Measurements from ENCODE around the gene BLOC1S3.

Gene BLOC1S3

GRCh38 chr19:45146251-45146650, 32.3 kb upstream of the BLOC1S3 start:
- no peak for DNase-seq (ENCODE audit: low spot score)

DNA sequence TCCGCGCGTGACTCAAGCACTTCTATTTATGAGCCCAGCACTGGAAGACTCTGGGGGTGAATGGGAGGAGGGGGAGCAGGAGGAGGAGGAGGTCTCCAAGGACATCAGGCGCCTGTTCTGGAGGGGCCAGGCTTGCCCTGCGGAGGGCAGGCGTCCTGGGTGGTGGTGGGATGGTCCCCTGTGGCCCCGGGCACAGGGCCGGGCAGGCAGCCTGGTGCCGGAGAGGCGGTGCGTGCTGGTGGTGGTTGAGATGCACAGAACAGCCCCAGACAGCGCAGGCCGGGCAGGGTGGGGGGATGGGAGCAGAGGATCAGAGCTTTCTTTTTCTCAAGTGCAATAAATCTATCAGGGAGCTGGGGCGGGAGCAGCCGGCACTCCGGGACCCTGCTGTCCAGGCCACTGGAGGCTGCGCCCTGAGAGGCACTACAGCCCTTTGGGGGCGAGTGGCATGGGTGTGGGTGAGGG, 31.8 kb upstream of the BLOC1S3 start:
- no peak for DNase-seq (ENCODE audit: low spot score)

DNA sequence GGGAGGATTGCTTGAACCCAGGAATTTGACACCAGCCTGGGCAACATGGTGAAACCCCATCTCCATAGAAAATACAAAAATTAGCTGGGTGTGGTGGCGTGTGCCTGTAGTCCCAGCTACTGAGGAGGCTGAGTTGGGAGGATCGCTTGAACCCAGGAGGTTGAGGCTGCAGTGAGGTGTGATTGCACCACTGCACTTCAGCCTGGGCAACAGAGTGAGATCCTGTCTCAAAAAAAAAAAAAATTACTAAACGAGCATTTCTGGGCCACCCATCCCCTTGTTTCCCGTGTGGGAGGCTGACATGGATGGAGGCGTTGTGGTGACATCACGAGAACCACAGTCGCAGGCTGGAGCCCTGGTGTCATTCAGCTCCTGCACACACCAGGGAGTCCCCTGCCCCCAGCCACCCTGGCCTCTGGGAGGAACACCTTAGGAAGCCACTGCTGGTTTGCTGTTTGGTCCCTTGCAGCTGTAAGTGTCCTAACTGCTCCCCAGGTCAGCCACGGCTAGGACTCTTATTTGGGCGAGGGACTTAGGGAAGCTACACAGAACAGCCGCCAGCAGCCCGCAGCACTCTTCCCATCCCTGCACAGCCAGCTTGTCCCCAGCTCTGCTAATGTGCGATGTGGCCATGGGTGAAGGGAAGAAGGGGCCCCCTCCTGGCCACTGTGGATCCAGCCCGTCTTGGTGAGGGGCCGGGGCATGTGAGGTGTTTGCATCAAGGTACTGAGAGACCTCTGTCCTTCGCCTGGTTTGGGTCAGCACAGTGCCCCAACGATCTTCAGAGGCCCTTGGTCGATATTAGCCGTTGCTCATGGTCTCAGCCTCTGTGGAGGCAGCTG, 30.5 kb upstream of the BLOC1S3 start:
- DNase-seq (ENCODE audit: low spot score), result no peak

- no peak for DNase-seq (ENCODE audit: low spot score)
Observed at GRCh38 chr19:45149129-45149528, 29.5 kb upstream of the BLOC1S3 start.

GRCh38 chr19:45150180-45150579, 28.4 kb upstream of the BLOC1S3 start:
- DNase-seq (ENCODE audit: low spot score), result no peak

DNA sequence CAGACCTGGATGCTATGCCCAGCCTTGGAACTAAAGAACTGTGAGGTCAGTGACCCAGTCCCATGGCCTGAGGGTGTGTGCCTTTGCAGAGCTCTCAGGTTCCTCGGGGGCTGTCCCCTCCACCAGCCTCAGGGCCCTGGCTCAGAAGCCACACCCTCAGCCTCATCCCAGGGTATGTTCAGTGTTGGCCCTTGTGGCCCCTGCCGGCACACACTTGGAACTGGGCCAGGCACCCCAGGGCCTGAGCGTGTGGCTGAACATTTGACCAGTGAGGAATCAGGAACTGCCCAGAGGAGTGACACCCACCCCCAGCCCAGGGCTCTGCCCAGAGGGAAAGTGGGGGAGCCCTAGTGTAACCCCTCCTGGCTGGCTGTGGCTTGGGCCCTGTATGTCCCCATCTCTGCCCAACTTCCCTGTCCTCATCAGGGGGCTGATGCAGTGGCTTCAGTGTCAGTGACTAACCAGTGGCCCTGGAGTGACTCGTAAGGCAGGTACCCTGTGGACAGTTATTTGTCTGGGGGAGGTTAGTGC, 27.8 kb upstream of the BLOC1S3 start:
- no peak for DNase-seq (ENCODE audit: low spot score)

DNA sequence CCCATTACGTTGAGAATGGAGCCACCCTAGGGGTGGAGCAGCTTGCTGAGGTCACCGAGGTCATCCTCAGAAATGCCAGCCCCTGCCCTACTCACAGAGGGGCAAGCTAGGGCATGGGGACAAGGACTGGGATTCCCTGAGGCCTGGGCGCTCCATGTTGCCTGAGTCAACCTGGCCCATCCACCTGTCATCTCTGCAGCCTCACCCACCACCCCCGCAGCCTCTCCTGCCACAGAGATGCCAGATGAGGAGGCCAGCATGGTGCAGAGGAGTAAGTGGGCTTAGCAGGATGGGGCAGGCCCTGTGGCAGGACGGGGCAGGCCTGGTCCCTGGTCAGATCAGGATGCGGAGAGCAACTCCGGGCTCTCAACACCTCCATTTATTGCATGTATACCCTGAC, 27.3 kb upstream of the BLOC1S3 start:
- DNase-seq (ENCODE audit: low spot score), result no peak

GRCh38 chr19:45151821-45152503, 26.6 kb upstream of the BLOC1S3 start:
- no peak for DNase-seq (ENCODE audit: low spot score)

DNA sequence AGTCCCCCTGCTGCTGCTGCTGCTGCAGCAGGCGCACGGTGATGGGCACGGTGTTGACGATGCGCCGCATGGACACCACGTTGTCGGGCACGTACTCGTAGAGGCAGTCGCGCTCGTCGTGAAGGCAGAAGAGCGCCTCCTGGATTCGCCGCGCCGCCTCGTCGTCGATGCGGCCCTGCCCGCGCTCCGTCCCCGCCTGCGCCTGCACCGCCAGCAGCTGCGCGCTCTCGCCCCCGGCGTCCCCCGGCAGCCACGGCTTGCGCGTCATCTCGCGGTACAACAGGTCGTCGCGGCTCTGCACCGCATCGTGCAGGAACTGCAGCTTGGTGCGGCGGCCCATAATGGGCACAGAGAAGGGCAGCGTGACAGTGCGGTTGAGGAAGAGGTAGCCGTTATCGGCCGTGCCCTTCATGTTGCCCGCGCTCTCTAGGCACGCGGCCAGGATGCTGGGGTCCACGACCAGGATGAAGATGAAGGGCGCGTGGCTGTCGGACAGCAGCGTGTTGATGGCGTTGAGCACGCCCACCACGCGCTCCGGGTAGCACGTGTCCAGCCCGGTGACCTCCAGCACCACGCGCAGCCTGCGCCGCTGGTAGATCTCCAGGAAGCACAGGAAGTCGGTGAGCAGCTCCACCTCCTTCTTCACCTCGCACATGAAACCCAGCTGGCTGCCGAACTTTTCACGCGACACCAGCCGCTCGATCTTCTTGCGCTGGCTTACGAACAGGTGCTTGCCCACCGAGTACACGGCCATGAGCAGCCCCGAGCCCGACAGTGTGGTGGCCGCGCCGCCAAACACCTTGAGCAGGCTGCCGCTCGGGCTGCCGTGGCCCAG, 25.9 kb upstream of the BLOC1S3 start:
- no peak for DNase-seq (ENCODE audit: low spot score)

DNA sequence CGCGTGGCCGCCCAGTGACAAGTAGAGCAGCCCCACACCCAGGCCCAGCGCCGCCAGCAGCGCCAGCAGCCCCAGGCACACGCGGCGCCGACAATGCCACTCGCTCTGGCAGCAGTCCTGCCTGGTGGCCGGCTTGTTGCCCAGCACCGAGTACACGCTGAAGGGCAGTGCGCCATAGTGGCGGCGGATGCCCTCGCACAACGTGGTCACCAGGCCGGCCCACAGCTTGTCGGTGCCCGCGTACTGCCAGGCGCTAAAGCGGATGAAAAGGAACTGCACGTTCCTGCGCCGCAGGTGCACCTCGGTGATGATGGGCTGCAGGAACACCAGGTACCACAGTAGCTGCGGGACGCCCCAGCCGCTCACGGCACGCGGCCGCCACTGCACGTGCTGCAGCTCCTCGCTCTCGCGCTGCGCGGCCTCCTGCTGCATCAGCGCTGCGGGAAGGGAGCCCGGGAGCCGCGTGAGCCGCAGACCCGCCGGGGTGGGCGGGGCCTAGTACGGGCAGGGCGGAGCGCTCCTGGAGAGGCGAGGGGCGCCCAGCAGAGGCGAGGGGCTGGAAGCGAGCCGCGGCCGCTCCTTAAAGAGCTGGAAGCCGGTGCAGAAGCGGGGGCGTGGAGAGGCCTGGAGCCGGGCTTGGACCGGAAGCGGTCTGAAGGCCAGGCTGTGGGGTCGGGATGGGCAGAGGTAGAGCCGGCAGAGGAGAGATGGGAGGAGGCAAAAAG, 25.1 kb upstream of the BLOC1S3 start:
- no peak for DNase-seq (ENCODE audit: low spot score)

- DNase-seq (ENCODE audit: low spot score), result peak; percentile 72
Observed at GRCh38 chr19:45154064-45154827, 24.3 kb upstream of the BLOC1S3 start.

- DNase-seq (ENCODE audit: low spot score), result no peak
Observed at GRCh38 chr19:45156011-45156630, 22.5 kb upstream of the BLOC1S3 start.

GRCh38 chr19:45156751-45157150, 21.8 kb upstream of the BLOC1S3 start:
- no peak for DNase-seq (ENCODE audit: low spot score)

DNA sequence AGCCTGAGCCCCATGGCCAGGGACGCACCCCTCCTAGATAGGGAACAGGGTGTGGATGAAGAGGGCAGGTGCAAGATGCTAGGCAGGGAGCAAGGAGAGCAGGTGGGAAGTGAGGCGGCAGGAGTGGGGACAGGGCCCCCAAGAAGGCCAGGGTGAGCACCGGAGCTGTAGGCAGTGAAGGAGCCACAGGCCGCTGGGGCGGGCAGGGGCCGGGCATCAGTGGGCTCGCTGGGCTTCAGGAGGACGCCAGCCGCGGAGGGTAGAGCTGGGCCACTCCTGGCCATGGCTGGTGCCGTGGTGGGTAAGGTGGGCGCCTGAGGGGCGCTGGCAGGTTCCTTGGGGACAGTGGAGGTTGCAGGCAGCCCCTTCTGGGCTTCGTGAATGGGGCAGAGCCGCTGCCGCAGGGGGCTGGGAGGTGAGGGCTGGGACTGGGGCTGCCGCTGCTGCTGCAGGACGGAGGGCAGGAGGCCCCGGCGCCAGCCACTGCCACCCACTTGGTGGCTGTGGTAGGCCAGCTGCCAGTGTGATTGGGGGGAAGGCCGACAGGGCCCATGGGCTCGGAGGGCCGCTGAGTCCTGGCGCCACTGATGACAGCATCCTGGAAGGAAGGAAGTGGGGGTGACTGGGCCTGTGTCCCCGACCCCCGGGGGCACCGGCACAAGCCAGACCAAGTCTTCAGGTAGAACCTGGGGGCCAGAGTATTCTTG, 19.9 kb upstream of the BLOC1S3 start:
- DNase-seq (ENCODE audit: low spot score), result no peak

GRCh38 chr19:45159210-45159970, 19.2 kb upstream of the BLOC1S3 start:
- DNase-seq (ENCODE audit: low spot score), result no peak

- DNase-seq (ENCODE audit: low spot score), result no peak
Observed at GRCh38 chr19:45159971-45160324, 18.6 kb upstream of the BLOC1S3 start.

GRCh38 chr19:45160870-45161737, 17.5 kb upstream of the BLOC1S3 start, which contains the start of gene NKPD1:
Gene NKPD1 (minus strand): TSS chr19:45160982. CDS start chr19:45160150, 832 bp downstream.
- DNase-seq (ENCODE audit: low spot score), result no peak
